Kidney (tissue), 14 donors: Measurements from ENCODE around the gene MGST3. TPM values are rescaled to one million over a fixed set of nuclear protein-coding genes. Genes with fewer than 3 reads are reported as not detected.
A peak's percentile ranks its signal among the peaks of the same experiment; 100 is the strongest.

ENCODE experiments used
- DNase-seq, 5 donors: peaks; one replicate each; pipeline ENCODE4 v3.0.0-alpha.2; 2013 to 2020
- FAIRE-seq: peaks from 2 replicates; lab custom pipeline; 2012; peaks lifted over from hg19 to GRCh38; lab: Jason Lieb, UNC
- H3K27ac ChIP-seq, 2 donors: one replicate each; pipeline ENCODE4 v1.7.0; 2013; ENCODE audit warnings: low read depth in 2 of 2, low read length in 2 of 2, inconsistent platforms in 1 of 2
- H3K27me3 ChIP-seq: one replicate; pipeline ENCODE4 v1.7.1; 2013; ENCODE audit warnings: low read length, inconsistent platforms; ENCODE audit not compliant: control insufficient read depth, insufficient read depth
- H3K36me3 ChIP-seq, 3 donors: one replicate each; pipeline versions ENCODE4 v1.7.0 to v1.7.1; 2013; ENCODE audit warnings: low read length in 3 of 3, control low read depth in 1 of 3, inconsistent platforms in 1 of 3; ENCODE audit not compliant: insufficient read depth in 3 of 3, control insufficient read depth in 2 of 3
- H3K4me1 ChIP-seq, 3 donors: one replicate each; pipeline versions ENCODE4 v1.7.0 to v1.7.1; 2013; ENCODE audit warnings: low read length in 3 of 3, inconsistent platforms in 1 of 3, low read depth in 1 of 3; ENCODE audit not compliant: control insufficient read depth in 2 of 3, insufficient read depth in 2 of 3
- H3K4me3 ChIP-seq, 3 donors: one replicate each; pipeline versions ENCODE4 v1.7.0 to v1.8.1; 2013; ENCODE audit warnings: low read length in 3 of 3, control low read depth in 1 of 3, inconsistent platforms in 1 of 3
- H3K9ac ChIP-seq, 3 donors: one replicate each; pipeline versions ENCODE4 v1.7.0 to v1.7.1; 2013; ENCODE audit warnings: low read length in 3 of 3, control low read depth in 1 of 3, inconsistent platforms in 1 of 3
- H3K9me3 ChIP-seq, 3 donors: one replicate each; pipeline versions ENCODE4 v1.7.0 to v1.7.1; 2013; ENCODE audit warnings: low read length in 3 of 3, control low read depth in 1 of 3, inconsistent platforms in 1 of 3; ENCODE audit not compliant: control insufficient read depth in 2 of 3, insufficient read depth in 1 of 3
- CTCF ChIP-seq: IDR thresholded peaks from 3 replicates; pipeline ENCODE4 v1.5.1; 2012; ENCODE audit warnings: mild to moderate bottlenecking, moderate library complexity, borderline replicate concordance; ENCODE audit not compliant: insufficient read depth; ENCODE audit errors: extremely low read depth
- intact Hi-C: fragments of 100-400 bp; cut with DNase I; formaldehyde crosslinking; loops from one replicate; pipeline ENCODE4 v1.11.1; 2022
- polyA plus RNA-seq: library from polyadenylated mRNA; stranded (reverse); fragments of 350-450 nt; fragmentation: Illumina TruSeq; extraction: RNeasy Lipid Tissue Mini Kit (QIAGEN cat#74804); gene quantifications from one replicate; pipeline ENCODE4 v1.2.3, GENCODE V29; 2014; ENCODE audit warnings: low read depth, low replicate concordance; ENCODE audit not compliant: insufficient read depth
- total RNA-seq: library from RNA; stranded (reverse); fragmentation: NEBNext Ultra II Directional; extraction: Animal tissue kit (Norgen Biotek cat#: 25700); gene quantifications from one replicate; pipeline ENCODE4 v1.2.1, GENCODE V29; 2021
- donor health status: control.
- donor health status: control.
- donor health status: control.
- donor health status: control.
- donor health status: control.
- donor health status: DM: yes; HTN: yes; CAD: no.
- donor health status: Normal renal cell carcinoma (clear cell type).

The MGST3 gene
- total and polyA plus RNA-seq, 2 donors from 2014 or later: 296 to 545 TPM

GRCh38 chr1:165628147-165628822 is 2.7 kb upstream of the MGST3 start:
- no peak for TF ChIP-seq CTCF
- Histone ChIP-seq H3K4me1 (peaks cover 0 to 9% (median 0%) of the 10 kb centered on the region in 3 donors), H3K27ac (no peak overlapping the region), H3K36me3 (no peaks in the 10 kb centered on the region), H3K27me3 (no peaks in the 10 kb centered on the region), H3K9ac (no peak overlapping the region), H3K4me3 (no peak overlapping the region), H3K9me3 (no peaks in the 10 kb centered on the region)
- intact Hi-C loops: no loop called here
- FAIRE-seq: no peak
- no peak for DNase-seq

DNA sequence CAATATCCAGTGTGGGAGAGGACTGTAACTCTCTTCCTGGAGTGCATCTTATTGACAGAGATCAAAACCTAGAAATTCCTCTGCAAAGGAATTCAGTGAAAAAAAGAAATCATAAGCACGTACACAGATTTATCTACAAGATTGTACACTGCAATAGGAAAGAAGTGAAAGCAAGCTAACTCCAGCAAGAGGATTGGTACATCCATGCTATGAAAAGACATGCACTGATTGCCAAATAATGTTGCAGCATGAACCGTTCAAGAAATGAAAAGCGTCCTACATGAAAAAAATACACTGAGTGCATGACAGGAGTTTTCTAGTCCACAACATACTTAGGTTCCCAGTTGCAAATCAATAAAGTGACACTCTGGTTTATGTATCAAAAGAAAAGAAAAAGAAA is 1.9 kb upstream of the MGST3 start:
- H3K9ac ChIP-seq: no peak overlapping the region
- no peak overlapping the region for H3K27ac ChIP-seq
- H3K36me3 ChIP-seq: no peaks in the 10 kb centered on the region
- no peak for TF ChIP-seq CTCF
- peaks cover 0 to 11% (median 2%) of the 10 kb centered on the region in 3 donors for H3K4me1 ChIP-seq
- FAIRE-seq: no peak
- no peaks in the 10 kb centered on the region for H3K27me3 ChIP-seq
- no peak for DNase-seq
- H3K9me3 ChIP-seq: no peaks in the 10 kb centered on the region
- no peak overlapping the region for H3K4me3 ChIP-seq
- intact Hi-C loops: no loop called here

- peak in 1 of 5 donors; percentile 70 for DNase-seq
- Histone ChIP-seq H3K9me3 (no peaks in the 10 kb centered on the region), H3K4me1 (peaks cover 6 to 19% (median 7%) of the 10 kb centered on the region in 3 donors), H3K27ac (peak overlapping the region; percentile 92 to 94), H3K9ac (peak overlapping the region; percentile 63 to 95 (median 89)), H3K27me3 (no peaks in the 10 kb centered on the region), H3K36me3 (no peaks in the 10 kb centered on the region), H3K4me3 (peak overlapping the region; percentile 95 to 98 (median 95))
- no peak for TF ChIP-seq CTCF
- FAIRE-seq: no peak
- intact Hi-C loops: no loop called here
Observed at GRCh38 chr1:165629848-165630628, 996 bp upstream of the MGST3 start.
